ENCODE results near the gene HEMGN. TPM values are rescaled to one million over a fixed set of nuclear protein-coding genes. Genes with fewer than 3 reads are reported as not detected.

The HEMGN gene
- total RNA-seq, 2 donors from 2014 or later = 1.4 TPM; not detected in 1

- no peaks in the 10 kb centered on the region for H3K36me3 ChIP-seq
- intact Hi-C loops (cut with DNase I) = no loop called here
- TF ChIP-seq POLR2AphosphoS5 (IDR thresholded peaks at IDR 0.05) = no peak
- no peak for TF ChIP-seq POLR2A (IDR thresholded peaks at IDR 0.05)
- no peak overlapping the region for H3K27ac ChIP-seq
- H3K4me3 ChIP-seq = no peak overlapping the region
- no peak for DNase-seq (ENCODE audit: low spot score)
- H3K4me1 ChIP-seq (replicated peaks) = no peaks in the 10 kb centered on the region
- no peaks in the 10 kb centered on the region for H3K27me3 ChIP-seq (replicated peaks; ENCODE audit: insufficient read depth)
- WGBS = 94% methylated on average over 1 of the region's 1 CpG
- H3K9me3 ChIP-seq = no peaks in the 10 kb centered on the region
These were observed 29.3 kb downstream of the HEMGN start for GRCh38 chr9:97908705-97909104.

GRCh38 chr9:97907632-97908031, 30.3 kb downstream of the HEMGN start:
- 82% methylated on average over 5 of the region's 5 CpGs for WGBS

GRCh38 chr9:97907046-97907445, 30.9 kb downstream of the HEMGN start:
- H3K4me1 ChIP-seq (replicated peaks) = no peaks in the 10 kb centered on the region
- DNase-seq (ENCODE audit: low spot score) = no peak
- no peak overlapping the region for H3K4me3 ChIP-seq
- no peaks in the 10 kb centered on the region for H3K36me3 ChIP-seq
- peak overlapping the region in 1 of 2 donors; percentile 21 for H3K27ac ChIP-seq
- intact Hi-C loops (cut with DNase I) = no loop called here
- TF ChIP-seq POLR2A (IDR thresholded peaks at IDR 0.05) (no peak), POLR2AphosphoS5 (IDR thresholded peaks at IDR 0.05) (no peak), CTCF (IDR thresholded peaks at IDR 0.05) (no peak)
- WGBS = 73% methylated on average over 3 of the region's 3 CpGs
- H3K27me3 ChIP-seq (replicated peaks; ENCODE audit: insufficient read depth) = no peaks in the 10 kb centered on the region
- no peaks in the 10 kb centered on the region for H3K9me3 ChIP-seq

More at GRCh38 chr9:97907632-97908031, 30.3 kb downstream of the HEMGN start:
- peak overlapping the region in 1 of 2 donors; percentile 21 for H3K27ac ChIP-seq
- TF ChIP-seq CTCF (IDR thresholded peaks at IDR 0.05) (no peak), POLR2AphosphoS5 (IDR thresholded peaks at IDR 0.05) (no peak), POLR2A (IDR thresholded peaks at IDR 0.05) (no peak)
- H3K36me3 ChIP-seq = no peaks in the 10 kb centered on the region
- no peaks in the 10 kb centered on the region for H3K9me3 ChIP-seq
- DNase-seq (ENCODE audit: low spot score) = no peak
- intact Hi-C loops (cut with DNase I) = no loop called here
- no peaks in the 10 kb centered on the region for H3K4me1 ChIP-seq (replicated peaks)
- H3K27me3 ChIP-seq (replicated peaks; ENCODE audit: insufficient read depth) = no peaks in the 10 kb centered on the region
- H3K4me3 ChIP-seq = no peak overlapping the region

- no peak overlapping the region for H3K27ac ChIP-seq
- no peaks in the 10 kb centered on the region for H3K27me3 ChIP-seq (replicated peaks; ENCODE audit: insufficient read depth)
- H3K9me3 ChIP-seq = no peaks in the 10 kb centered on the region
- TF ChIP-seq POLR2AphosphoS5 (IDR thresholded peaks at IDR 0.05) = no peak
- TF ChIP-seq POLR2A (IDR thresholded peaks at IDR 0.05) = no peak
- no peak for TF ChIP-seq CTCF (IDR thresholded peaks at IDR 0.05)
- WGBS = 88% methylated on average over 12 of the region's 12 CpGs
- H3K4me3 ChIP-seq = no peak overlapping the region
- intact Hi-C loops (cut with DNase I) = no loop called here
- H3K36me3 ChIP-seq = no peaks in the 10 kb centered on the region
- no peaks in the 10 kb centered on the region for H3K4me1 ChIP-seq (replicated peaks)
- no peak for DNase-seq (ENCODE audit: low spot score)
These were observed 31.6 kb downstream of the HEMGN start for GRCh38 chr9:97906236-97906831.

- no peak overlapping the region for H3K4me3 ChIP-seq
- intact Hi-C loops (cut with DNase I) = no loop called here
- no peaks in the 10 kb centered on the region for H3K27me3 ChIP-seq (replicated peaks; ENCODE audit: insufficient read depth)
- WGBS = 82% methylated on average over 2 of the region's 2 CpGs
- no peak for DNase-seq (ENCODE audit: low spot score)
- no peaks in the 10 kb centered on the region for H3K36me3 ChIP-seq
- no peaks in the 10 kb centered on the region for H3K4me1 ChIP-seq (replicated peaks)
- no peak overlapping the region for H3K27ac ChIP-seq
- H3K9me3 ChIP-seq = no peaks in the 10 kb centered on the region
- no peak for TF ChIP-seq CTCF (IDR thresholded peaks at IDR 0.05)
- TF ChIP-seq POLR2A (IDR thresholded peaks at IDR 0.05) = no peak
- no peak for TF ChIP-seq POLR2AphosphoS5 (IDR thresholded peaks at IDR 0.05)
These were observed 32.7 kb downstream of the HEMGN start for GRCh38 chr9:97905228-97905627.
